HG03108 (cell line): ENCODE data around the gene MYO3A.

Experiments
- ATAC-seq: cut with Tn5 transposase; IDR thresholded peaks from one replicate; pipeline ENCODE4 v1.9.1; 2021; ENCODE audit warnings: moderate library complexity; ENCODE audit not compliant: unreplicated experiment

The MYO3A gene

GRCh38 chr10:26214004-26214403, 280.0 kb downstream of the MYO3A start:
- ATAC-seq, result no peak

GRCh38 chr10:26214551-26215395, 280.7 kb downstream of the MYO3A start:
- no peak for ATAC-seq

- ATAC-seq, result no peak
Observed at GRCh38 chr10:26215396-26215934, 281.4 kb downstream of the MYO3A start.

- ATAC-seq, result no peak
Observed at GRCh38 chr10:26215935-26216584, 282.0 kb downstream of the MYO3A start.

GRCh38 chr10:26216585-26217395, 282.8 kb downstream of the MYO3A start, which contains the start of gene GAD2:
GAD2 (plus strand) TSS chr10:26216774; CDS start chr10:26216810, 36 bp downstream.
- no peak for ATAC-seq

GRCh38 chr10:26217396-26218086, 283.5 kb downstream of the MYO3A start:
- no peak for ATAC-seq

GRCh38 chr10:26219676-26220075, 285.6 kb downstream of the MYO3A start:
- no peak for ATAC-seq

GRCh38 chr10:26220901-26221300, 286.9 kb downstream of the MYO3A start:
- no peak for ATAC-seq

GRCh38 chr10:26221541-26221940, 287.5 kb downstream of the MYO3A start:
- ATAC-seq, result no peak

GRCh38 chr10:26222563-26222962, 288.5 kb downstream of the MYO3A start:
- ATAC-seq, result no peak

GRCh38 chr10:26225322-26225721, 291.3 kb downstream of the MYO3A start:
- ATAC-seq, result no peak

- ATAC-seq, result no peak
Observed at GRCh38 chr10:26227786-26228185, 293.8 kb downstream of the MYO3A start.

- ATAC-seq, result no peak
Observed at GRCh38 chr10:26232174-26232573, 298.1 kb downstream of the MYO3A start.

GRCh38 chr10:26235761-26236160, 301.7 kb downstream of the MYO3A start:
- ATAC-seq, result no peak

GRCh38 chr10:26238378-26238777, 304.3 kb downstream of the MYO3A start:
- no peak for ATAC-seq

GRCh38 chr10:26242706-26243350, 308.8 kb downstream of the MYO3A start:
- ATAC-seq, result no peak

- ATAC-seq, result no peak
Observed at GRCh38 chr10:26243351-26243720, 309.3 kb downstream of the MYO3A start.

- ATAC-seq, result no peak
Observed at GRCh38 chr10:26249681-26250080, 315.7 kb downstream of the MYO3A start.

- ATAC-seq, result no peak
Observed at GRCh38 chr10:26251925-26252324, 317.9 kb downstream of the MYO3A start.

GRCh38 chr10:26254616-26255015, 320.6 kb downstream of the MYO3A start:
- no peak for ATAC-seq
